HL-60 (cell line): ENCODE data around the gene SNTG2.

Source experiments
- CTCF ChIP-seq: IDR thresholded peaks from one replicate; pipeline ENCODE4 v1.5.1; 2011; ENCODE audit warnings: low read length, control low read depth, inconsistent platforms; ENCODE audit not compliant: insufficient read depth
- GABPA ChIP-seq: IDR thresholded peaks from 2 replicates; pipeline ENCODE4 v1.6.1; 2012; ENCODE audit warnings: low read depth
- POLR2AphosphoS5 ChIP-seq: IDR thresholded peaks from 2 replicates; pipeline ENCODE4 v1.6.1; 2012; ENCODE audit warnings: low read depth

- TF ChIP-seq CTCF, result no peak
- no peak for TF ChIP-seq GABPA
- no peak for TF ChIP-seq POLR2AphosphoS5
These were observed 288.0 kb downstream of the SNTG2 start for GRCh38 chr2:1238598-1239138.
